Brain microvascular endothelial cell (primary cell): Measurements from ENCODE around the gene PRTN3.
"Not testable (repeated sequence)": the region's sequence is repeated elsewhere in the genome, so short reads cannot be mapped to it uniquely, and the experiment has no call there.

Source experiments
- DNase-seq: peaks from one replicate; pipeline ENCODE4 v3.0.0-alpha.2; 2020
- H3K27ac ChIP-seq: fragments of 250-450 bp; sonication (Bioruptor Pico); 2 replicates; pipeline ENCODE4 v1.5.1; 2020; ENCODE audit warnings: mild to moderate bottlenecking, moderate library complexity
- H3K27me3 ChIP-seq: fragments of 250-450 bp; sonication (Bioruptor Pico); replicated peaks from 2 replicates; pipeline ENCODE4 v1.5.1; 2020; ENCODE audit warnings: mild to moderate bottlenecking
- H3K36me3 ChIP-seq: fragments of 250-450 bp; sonication (Bioruptor Pico); replicated peaks from 2 replicates; pipeline ENCODE4 v1.5.1; 2020; ENCODE audit warnings: mild to moderate bottlenecking
- H3K4me3 ChIP-seq: 2 replicates; pipeline ENCODE4 v1.5.1; 2011; ENCODE audit warnings: low read depth, mild to moderate bottlenecking, control low read depth, low read length, moderate library complexity
- in situ Hi-C: cut with HindIII; loops from 2 replicates; pipeline ENCODE4 v1.10.0; 2017; ENCODE audit warnings: low sequenced_read_pairs, low pct_ligation_motif_present
- TF ChIP-seq, protein P1 (sequence below): IDR thresholded peaks from 2 replicates; pipeline ENCODE4 v1.5.1; 2011; ENCODE audit warnings: low read depth, mild to moderate bottlenecking, moderate library complexity, low read length, control low read depth, inconsistent platforms; ENCODE audit errors: missing control alignments

The PRTN3 gene

GRCh38 chr19:815079-815774 is 25.6 kb upstream of the PRTN3 start:
- TF ChIP-seq, protein P1, sequence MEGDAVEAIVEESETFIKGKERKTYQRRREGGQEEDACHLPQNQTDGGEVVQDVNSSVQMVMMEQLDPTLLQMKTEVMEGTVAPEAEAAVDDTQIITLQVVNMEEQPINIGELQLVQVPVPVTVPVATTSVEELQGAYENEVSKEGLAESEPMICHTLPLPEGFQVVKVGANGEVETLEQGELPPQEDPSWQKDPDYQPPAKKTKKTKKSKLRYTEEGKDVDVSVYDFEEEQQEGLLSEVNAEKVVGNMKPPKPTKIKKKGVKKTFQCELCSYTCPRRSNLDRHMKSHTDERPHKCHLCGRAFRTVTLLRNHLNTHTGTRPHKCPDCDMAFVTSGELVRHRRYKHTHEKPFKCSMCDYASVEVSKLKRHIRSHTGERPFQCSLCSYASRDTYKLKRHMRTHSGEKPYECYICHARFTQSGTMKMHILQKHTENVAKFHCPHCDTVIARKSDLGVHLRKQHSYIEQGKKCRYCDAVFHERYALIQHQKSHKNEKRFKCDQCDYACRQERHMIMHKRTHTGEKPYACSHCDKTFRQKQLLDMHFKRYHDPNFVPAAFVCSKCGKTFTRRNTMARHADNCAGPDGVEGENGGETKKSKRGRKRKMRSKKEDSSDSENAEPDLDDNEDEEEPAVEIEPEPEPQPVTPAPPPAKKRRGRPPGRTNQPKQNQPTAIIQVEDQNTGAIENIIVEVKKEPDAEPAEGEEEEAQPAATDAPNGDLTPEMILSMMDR, result no peak
- peaks cover 41% of the 10 kb centered on the region for H3K36me3 ChIP-seq
- no peak overlapping the region for H3K4me3 ChIP-seq

GRCh38 chr19:815775-816499 is 24.9 kb upstream of the PRTN3 start:
- no peak overlapping the region for H3K27ac ChIP-seq
- TF ChIP-seq, protein P1, result no peak
- no peaks in the 10 kb centered on the region for H3K27me3 ChIP-seq
- H3K36me3 ChIP-seq, result peaks cover 34% of the 10 kb centered on the region
- no peak for DNase-seq
- in situ Hi-C loops, result no loop called here
- H3K4me3 ChIP-seq, result no peak overlapping the region

More at GRCh38 chr19:815079-815774, 25.6 kb upstream of the PRTN3 start:
- no peak for DNase-seq
- no peaks in the 10 kb centered on the region for H3K27me3 ChIP-seq
- H3K27ac ChIP-seq, result no peak overlapping the region
- in situ Hi-C loops, result no loop called here

GRCh38 chr19:816500-816857 is 24.3 kb upstream of the PRTN3 start:
- H3K36me3 ChIP-seq, result peaks cover 28% of the 10 kb centered on the region
- no peak overlapping the region for H3K4me3 ChIP-seq
- no peak for DNase-seq
- TF ChIP-seq, protein P1, result no peak
- H3K27me3 ChIP-seq, result no peaks in the 10 kb centered on the region
- H3K27ac ChIP-seq, result no peak overlapping the region
- in situ Hi-C loops, result no loop called here

DNA sequence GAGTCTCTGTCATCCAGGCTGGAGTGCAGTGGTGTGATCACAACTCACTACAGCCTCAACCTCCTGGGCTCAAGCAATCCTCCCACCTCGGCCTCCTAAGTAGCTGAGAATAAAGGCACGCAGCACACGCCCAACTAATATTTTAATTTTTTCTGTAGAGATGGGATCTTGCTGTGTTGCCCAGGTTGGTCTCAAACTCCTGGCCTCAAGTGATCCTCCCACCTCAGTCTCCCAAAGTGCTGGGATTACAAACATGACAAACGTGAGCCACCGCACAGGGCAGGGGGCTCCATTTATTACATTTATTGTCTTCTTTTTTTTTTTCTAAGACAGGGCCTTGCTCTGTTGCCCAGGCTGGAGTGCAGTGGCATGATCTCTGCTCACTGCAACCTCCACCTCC is 20.6 kb upstream of the PRTN3 start:
- H3K4me3 ChIP-seq, H3K27me3 ChIP-seq, in situ Hi-C loops, H3K36me3 ChIP-seq, H3K27ac ChIP-seq, DNase-seq: not testable (repeated sequence)

- Histone ChIP-seq H3K27me3 (peaks cover 2% of the 10 kb centered on the region), H3K27ac (no peak overlapping the region), H3K4me3 (peak overlapping the region; percentile 17), H3K36me3 (no peaks in the 10 kb centered on the region)
- TF ChIP-seq, protein P1, result no peak
- no peak for DNase-seq
- in situ Hi-C loops, result no loop called here
Observed at GRCh38 chr19:821231-821824, 19.5 kb upstream of the PRTN3 start.

GRCh38 chr19:821825-822503 is 18.8 kb upstream of the PRTN3 start, which contains the start of gene PLPPR3:
PLPPR3 (minus strand) TSS chr19:821955; CDS start chr19:821559, 396 bp downstream.
- peak within 1 kb of the TSS; percentile 17 for H3K4me3 ChIP-seq
- TF ChIP-seq, protein P1, result no peak
- in situ Hi-C loops, result no loop called here

More at GRCh38 chr19:821825-822503, 18.8 kb upstream of the PRTN3 start, which contains the start of gene PLPPR3:
- no peak for DNase-seq
- Histone ChIP-seq H3K27ac (no peak within 1 kb of the TSS), H3K27me3 (peaks cover 2% of the 10 kb centered on the region), H3K36me3 (no peaks in the 10 kb centered on the region)
